GM15510 (cell line): ENCODE data around the gene RNF114.

Experiments used
- POLR2A ChIP-seq: IDR thresholded peaks from 3 replicates; pipeline ENCODE4 v1.6.1; 2011; ENCODE audit warnings: borderline replicate concordance; ENCODE audit not compliant: insufficient read length; ENCODE audit errors: extremely low read depth

Gene RNF114

DNA sequence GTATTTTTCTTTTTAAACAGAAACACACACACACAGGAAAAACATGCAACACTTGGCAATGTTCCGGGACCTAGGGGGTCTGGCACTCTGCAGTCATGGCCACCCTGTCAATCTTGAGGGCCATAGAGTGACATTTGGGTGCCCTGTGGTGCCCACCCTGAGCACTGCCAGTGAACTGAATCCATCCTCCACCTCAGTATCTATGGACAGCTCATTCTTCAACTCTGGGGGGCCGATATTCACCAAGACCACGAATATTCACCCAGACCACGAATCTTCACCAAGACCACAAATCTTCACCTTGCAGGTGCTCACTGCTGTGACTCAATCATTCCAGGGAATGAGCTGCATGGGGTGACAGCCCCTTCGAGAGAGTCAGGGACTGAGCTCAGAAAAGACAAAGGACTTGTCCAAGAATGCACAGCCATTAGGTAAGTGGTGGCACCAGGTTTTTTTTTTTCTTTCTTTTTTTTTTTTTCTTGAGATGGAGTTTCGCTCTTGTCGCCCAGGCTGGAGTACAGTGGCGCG is 65.7 kb downstream of the RNF114 start:
- TF ChIP-seq POLR2A, result no peak

- TF ChIP-seq POLR2A, result no peak
Measured at GRCh38 chr20:50003253-50003656, 67.1 kb downstream of the RNF114 start.
